GM18511 (cell line): ENCODE data around the gene GET3.

ENCODE experiments used
- ATAC-seq: cut with Tn5 transposase; IDR thresholded peaks from one replicate; pipeline ENCODE4 v1.9.1; 2021; ENCODE audit warnings: mild to moderate bottlenecking, moderate library complexity; ENCODE audit not compliant: unreplicated experiment

Gene GET3

GRCh38 chr19:12750851-12751250 lies 13.6 kb downstream of the GET3 start:
- no peak for ATAC-seq

GRCh38 chr19:12751635-12752034 lies 14.3 kb downstream of the GET3 start, which contains the start of gene BEST2:
Gene BEST2 (plus strand): TSS chr19:12751791. CDS start chr19:12752593, 802 bp downstream.
- no peak for ATAC-seq

GRCh38 chr19:12752056-12752781 lies 14.9 kb downstream of the GET3 start:
- no peak for ATAC-seq

GRCh38 chr19:12754465-12755196 lies 17.3 kb downstream of the GET3 start:
- no peak for ATAC-seq

- ATAC-seq = no peak
These were observed 19.0 kb downstream of the GET3 start for GRCh38 chr19:12756150-12756883.

- ATAC-seq = no peak
These were observed 20.4 kb downstream of the GET3 start for GRCh38 chr19:12757544-12758274.

GRCh38 chr19:12759686-12760085 lies 22.4 kb downstream of the GET3 start:
- no peak for ATAC-seq

- ATAC-seq = no peak
These were observed 25.8 kb downstream of the GET3 start for GRCh38 chr19:12763100-12763499.

- no peak for ATAC-seq
These were observed 27.4 kb downstream of the GET3 start for GRCh38 chr19:12764698-12765097.

- ATAC-seq = no peak
These were observed 28.8 kb downstream of the GET3 start for GRCh38 chr19:12766051-12766521.

- ATAC-seq = no peak
These were observed 29.9 kb downstream of the GET3 start for GRCh38 chr19:12767150-12767549.

- ATAC-seq = no peak
These were observed 30.4 kb downstream of the GET3 start for GRCh38 chr19:12767666-12768065.

GRCh38 chr19:12769689-12770088 lies 32.4 kb downstream of the GET3 start:
- no peak for ATAC-seq

- no peak for ATAC-seq
These were observed 33.6 kb downstream of the GET3 start for GRCh38 chr19:12770922-12771321.

GRCh38 chr19:12772323-12772722 lies 35.0 kb downstream of the GET3 start:
- no peak for ATAC-seq

GRCh38 chr19:12773571-12773970 lies 36.3 kb downstream of the GET3 start:
- no peak for ATAC-seq

- ATAC-seq = peak; percentile 4
These were observed 37.6 kb downstream of the GET3 start, which contains the start of gene HOOK2 for GRCh38 chr19:12774588-12775555. Gene HOOK2 (minus strand): TSS chr19:12775552. CDS start chr19:12775449, 103 bp downstream.

GRCh38 chr19:12777217-12778016 lies 40.1 kb downstream of the GET3 start:
- no peak for ATAC-seq
